ENCODE data around the gene SLC38A11. TPM values are rescaled to one million over a fixed set of nuclear protein-coding genes. Genes with fewer than 3 reads are reported as not detected.

The SLC38A11 gene
- total and polyA plus RNA-seq, 2 donors (not counting 1 experiment from before 2014, with no cell fraction given), result 5.4 to 46.8 TPM

DNA sequence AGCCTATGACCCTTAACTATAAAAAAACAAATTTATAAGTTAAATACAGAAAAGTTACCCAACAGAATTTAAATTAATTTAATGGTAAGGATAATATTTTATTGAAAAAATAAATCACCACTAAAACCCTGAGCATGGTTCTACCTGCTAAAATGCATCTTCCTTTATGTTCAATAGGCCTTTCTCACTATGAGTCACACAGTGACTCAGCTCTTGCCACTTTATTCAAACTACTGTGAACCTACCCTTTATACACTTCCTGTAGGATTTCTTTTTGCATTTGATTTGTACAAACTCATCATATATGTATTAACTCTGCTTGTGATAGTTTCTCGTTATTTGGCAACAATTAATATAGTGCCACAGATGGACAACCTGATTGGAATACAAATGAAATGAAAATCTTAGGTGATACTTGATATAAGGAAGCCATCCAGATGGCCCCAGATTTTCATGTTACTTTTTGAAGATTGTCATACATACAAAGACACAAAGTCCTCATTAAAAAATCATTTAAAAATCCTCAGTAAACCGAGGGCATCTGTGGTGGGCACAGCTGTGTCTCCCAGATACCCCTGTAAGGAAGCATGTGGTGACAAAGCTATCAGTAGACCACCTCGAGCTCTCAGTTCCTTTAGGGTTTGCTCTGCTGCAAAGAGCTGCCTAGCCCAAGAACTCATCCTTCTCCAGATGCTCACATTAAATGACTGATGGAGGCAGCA is 58.5 kb downstream of the SLC38A11 start:
- peak overlapping the region; percentile 21 for H3K27ac Mint-ChIP-seq
- peaks cover 11% of the 10 kb centered on the region for H3K4me1 Mint-ChIP-seq
- ChIA-PET CTCF (interaction anchor here (0.6 to 1.5 kb wide), 5 partner anchors 17 to 120 kb away, joined by 3 to 7 read pairs (median 3); partner anchors contain the start of gene COBLL1), POLR2A (no interaction called here)
- DNase-seq, result peak; percentile 17
- no peaks in the 10 kb centered on the region for H3K79me2 ChIP-seq (ENCODE audit: control insufficient read depth, insufficient read depth, low read length)
- no peak overlapping the region for H3K4me3 Mint-ChIP-seq
- peak; percentile 81 for ATAC-seq (ENCODE audit: low read depth)
- H3K27me3 ChIP-seq (replicated peaks in 1 of 4; ENCODE audit: control extremely low read depth in 1 of 4, control insufficient read depth in 3 of 4, insufficient read depth in 4 of 4, low read length in 3 of 4), result no peaks in the 10 kb centered on the region
- TF ChIP-seq, protein P1, sequence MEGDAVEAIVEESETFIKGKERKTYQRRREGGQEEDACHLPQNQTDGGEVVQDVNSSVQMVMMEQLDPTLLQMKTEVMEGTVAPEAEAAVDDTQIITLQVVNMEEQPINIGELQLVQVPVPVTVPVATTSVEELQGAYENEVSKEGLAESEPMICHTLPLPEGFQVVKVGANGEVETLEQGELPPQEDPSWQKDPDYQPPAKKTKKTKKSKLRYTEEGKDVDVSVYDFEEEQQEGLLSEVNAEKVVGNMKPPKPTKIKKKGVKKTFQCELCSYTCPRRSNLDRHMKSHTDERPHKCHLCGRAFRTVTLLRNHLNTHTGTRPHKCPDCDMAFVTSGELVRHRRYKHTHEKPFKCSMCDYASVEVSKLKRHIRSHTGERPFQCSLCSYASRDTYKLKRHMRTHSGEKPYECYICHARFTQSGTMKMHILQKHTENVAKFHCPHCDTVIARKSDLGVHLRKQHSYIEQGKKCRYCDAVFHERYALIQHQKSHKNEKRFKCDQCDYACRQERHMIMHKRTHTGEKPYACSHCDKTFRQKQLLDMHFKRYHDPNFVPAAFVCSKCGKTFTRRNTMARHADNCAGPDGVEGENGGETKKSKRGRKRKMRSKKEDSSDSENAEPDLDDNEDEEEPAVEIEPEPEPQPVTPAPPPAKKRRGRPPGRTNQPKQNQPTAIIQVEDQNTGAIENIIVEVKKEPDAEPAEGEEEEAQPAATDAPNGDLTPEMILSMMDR (IDR thresholded peaks at IDR 0.05), result no peak
- TF ChIP-seq EZH2 (IDR thresholded peaks at IDR 0.05; ENCODE audit: borderline replicate concordance, insufficient read depth, low read depth, low read length, poor library complexity, severe bottlenecking), result no peak
- intact Hi-C loops (cut with micrococcal nuclease), result no loop called here
- peaks cover 0 to 1% (median 0%) of the 10 kb centered on the region in 3 donors for H3K9me3 ChIP-seq (ENCODE audit: control extremely low read depth in 1 of 3, control insufficient read depth in 2 of 3, insufficient read depth in 1 of 3, low read length in 2 of 3)
- H3K9ac ChIP-seq (ENCODE audit: low read length), result no peak overlapping the region
- H4K20me1 ChIP-seq (ENCODE audit: control insufficient read depth, insufficient read depth, low read length, poor library complexity, severe bottlenecking), result no peaks in the 10 kb centered on the region
- H3K27me3 Mint-ChIP-seq, result no peaks in the 10 kb centered on the region
- H3K9me3 Mint-ChIP-seq (ENCODE audit: insufficient read depth), result peaks cover 4% of the 10 kb centered on the region
- H3K4me3 ChIP-seq (ENCODE audit: control extremely low read depth in 1 of 5, extremely low read depth in 1 of 5, insufficient read depth in 1 of 5, low read depth in 2 of 5, low read length in 4 of 5), result no peak overlapping the region
- H3K4me2 ChIP-seq (replicated peaks; ENCODE audit: low read depth, low read length, poor library complexity, severe bottlenecking), result no peak overlapping the region
- no CpG with 5 or more reads among the region's 3 CpGs for WGBS (ENCODE audit: insufficient coverage)
- peaks cover 0 to 5% of the 10 kb centered on the region in 2 donors for H3K4me1 ChIP-seq (ENCODE audit: control insufficient read depth in 2 of 2, insufficient read depth in 2 of 2, low read length in 2 of 2)
- no peaks in the 10 kb centered on the region for H3K36me3 ChIP-seq (replicated peaks in 1 of 2; ENCODE audit: control extremely low read depth in 1 of 2, control insufficient read depth in 1 of 2, extremely low read depth in 1 of 2, insufficient read depth in 2 of 2, low read length in 1 of 2)
- no peak overlapping the region for H2AFZ ChIP-seq (ENCODE audit: insufficient read depth, low read depth, low read length, poor library complexity, severe bottlenecking)
- H3K27ac ChIP-seq (ENCODE audit: low read length in 2 of 2), result peak overlapping the region in 1 of 2 donors; percentile 25

DNA sequence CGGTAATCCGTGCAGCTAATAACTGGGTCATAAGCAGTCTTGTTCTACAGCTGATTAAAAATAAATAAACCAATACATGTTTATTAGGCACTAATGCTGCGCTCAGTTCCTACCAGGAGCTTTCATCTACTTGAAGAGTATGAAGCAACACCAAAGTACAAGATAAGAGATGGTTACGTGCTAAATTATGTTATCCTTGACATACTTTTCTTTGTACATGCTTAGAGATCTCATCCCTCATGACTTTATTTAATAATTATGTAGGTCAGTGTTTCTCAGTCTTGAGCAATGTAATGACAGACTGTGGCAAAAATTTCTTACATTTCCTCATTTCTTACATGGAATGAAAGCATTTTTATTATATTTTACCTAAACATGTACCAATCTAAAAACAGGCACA is 59.1 kb downstream of the SLC38A11 start:
- H4K20me1 ChIP-seq (ENCODE audit: control insufficient read depth, insufficient read depth, low read length, poor library complexity, severe bottlenecking), result no peaks in the 10 kb centered on the region
- ATAC-seq (ENCODE audit: low read depth), result no peak
- H3K27ac Mint-ChIP-seq, result no peak overlapping the region

More for the DNA sequence above, 59.1 kb downstream of the SLC38A11 start:
- no peaks in the 10 kb centered on the region for H3K79me2 ChIP-seq (ENCODE audit: control insufficient read depth, insufficient read depth, low read length)
- intact Hi-C loops (cut with micrococcal nuclease), result no loop called here
- Mint-ChIP-seq H3K27me3 (no peaks in the 10 kb centered on the region), H3K4me3 (no peak overlapping the region), H3K4me1 (peaks cover 11% of the 10 kb centered on the region), H3K9me3 (ENCODE audit: insufficient read depth) (peaks cover 4% of the 10 kb centered on the region)
- no peak for TF ChIP-seq EZH2 (IDR thresholded peaks at IDR 0.05; ENCODE audit: borderline replicate concordance, insufficient read depth, low read depth, low read length, poor library complexity, severe bottlenecking)
- TF ChIP-seq, protein P1 (IDR thresholded peaks at IDR 0.05), result no peak
- no peak overlapping the region for H3K4me3 ChIP-seq (ENCODE audit: control extremely low read depth in 1 of 5, extremely low read depth in 1 of 5, insufficient read depth in 1 of 5, low read depth in 2 of 5, low read length in 4 of 5)
- no peak overlapping the region for H3K9ac ChIP-seq (ENCODE audit: low read length)
- H3K9me3 ChIP-seq (ENCODE audit: control extremely low read depth in 1 of 3, control insufficient read depth in 2 of 3, insufficient read depth in 1 of 3, low read length in 2 of 3), result peaks cover 0 to 1% (median 0%) of the 10 kb centered on the region in 3 donors
- H2AFZ ChIP-seq (ENCODE audit: insufficient read depth, low read depth, low read length, poor library complexity, severe bottlenecking), result no peak overlapping the region
- H3K4me2 ChIP-seq (replicated peaks; ENCODE audit: low read depth, low read length, poor library complexity, severe bottlenecking), result no peak overlapping the region
- no peak overlapping the region for H3K27ac ChIP-seq (ENCODE audit: low read length in 2 of 2)
- H3K36me3 ChIP-seq (replicated peaks in 1 of 2; ENCODE audit: control extremely low read depth in 1 of 2, control insufficient read depth in 1 of 2, extremely low read depth in 1 of 2, insufficient read depth in 2 of 2, low read length in 1 of 2), result no peaks in the 10 kb centered on the region
- peaks cover 0 to 5% of the 10 kb centered on the region in 2 donors for H3K4me1 ChIP-seq (ENCODE audit: control insufficient read depth in 2 of 2, insufficient read depth in 2 of 2, low read length in 2 of 2)
- ChIA-PET CTCF (interaction anchor here (0.7 to 1.5 kb wide), 3 partner anchors 17 to 120 kb away, joined by 3 to 6 read pairs (median 3); no protein-coding TSS in a partner anchor), POLR2A (no interaction called here)
- WGBS (ENCODE audit: insufficient coverage), result no CpG with 5 or more reads among the region's 4 CpGs
- H3K27me3 ChIP-seq (replicated peaks in 1 of 4; ENCODE audit: control extremely low read depth in 1 of 4, control insufficient read depth in 3 of 4, insufficient read depth in 4 of 4, low read length in 3 of 4), result no peaks in the 10 kb centered on the region
- no peak for DNase-seq

Measured in B cell (primary cell).